HG02981 (cell line): ENCODE results near the gene LSAMP.

Experiments used
- ATAC-seq: cut with Tn5 transposase; IDR thresholded peaks from one replicate; pipeline ENCODE4 v1.9.1; 2021; ENCODE audit warnings: mild to moderate bottlenecking, moderate library complexity; ENCODE audit not compliant: unreplicated experiment

LSAMP gene

GRCh38 chr3:115913069-115913686, 532.1 kb downstream of the LSAMP start:
- ATAC-seq = no peak

- no peak for ATAC-seq
Observed at GRCh38 chr3:115912372-115912771, 532.9 kb downstream of the LSAMP start.

- ATAC-seq = no peak
Observed at GRCh38 chr3:115905871-115906270, 539.4 kb downstream of the LSAMP start.

- no peak for ATAC-seq
Observed at GRCh38 chr3:115903843-115904242, 541.4 kb downstream of the LSAMP start.

- no peak for ATAC-seq
Observed at GRCh38 chr3:115901008-115901407, 544.3 kb downstream of the LSAMP start.

- no peak for ATAC-seq
Observed at GRCh38 chr3:115899535-115899934, 545.8 kb downstream of the LSAMP start.

GRCh38 chr3:115898656-115899410, 546.5 kb downstream of the LSAMP start:
- ATAC-seq = no peak

GRCh38 chr3:115891006-115891636, 554.2 kb downstream of the LSAMP start:
- no peak for ATAC-seq

- ATAC-seq = no peak
Observed at GRCh38 chr3:115890579-115890978, 554.7 kb downstream of the LSAMP start.

GRCh38 chr3:115885621-115886020, 559.7 kb downstream of the LSAMP start:
- ATAC-seq = no peak

GRCh38 chr3:115877615-115877899, 567.7 kb downstream of the LSAMP start:
- no peak for ATAC-seq

GRCh38 chr3:115876876-115877614, 568.2 kb downstream of the LSAMP start:
- no peak for ATAC-seq

- no peak for ATAC-seq
Observed at GRCh38 chr3:115875460-115875859, 569.8 kb downstream of the LSAMP start.

GRCh38 chr3:115871735-115872134, 573.6 kb downstream of the LSAMP start:
- no peak for ATAC-seq

GRCh38 chr3:115864911-115865310, 580.4 kb downstream of the LSAMP start:
- ATAC-seq = no peak

- no peak for ATAC-seq
Observed at GRCh38 chr3:115862849-115863248, 582.4 kb downstream of the LSAMP start.

GRCh38 chr3:115862099-115862498, 583.2 kb downstream of the LSAMP start:
- ATAC-seq = no peak

GRCh38 chr3:115861166-115861733, 584.0 kb downstream of the LSAMP start:
- ATAC-seq = no peak

GRCh38 chr3:115860766-115861165, 584.5 kb downstream of the LSAMP start:
- no peak for ATAC-seq

GRCh38 chr3:115859002-115859807, 586.1 kb downstream of the LSAMP start:
- ATAC-seq = no peak
